H9 (cell line): ENCODE results near the gene FOXG1. TPM values are rescaled to one million over a fixed set of nuclear protein-coding genes. Genes with fewer than 3 reads are reported as not detected.

Experiments
- DNase-seq: peaks from one replicate; pipeline ENCODE4 v3.0.0-alpha.2; 2017
- H2AFZ ChIP-seq: one replicate; pipeline ENCODE4 v1.6.1; 2013; ENCODE audit warnings: mild to moderate bottlenecking, low read length, control low read depth, moderate library complexity
- H2AK5ac ChIP-seq: 2 replicates; pipeline ENCODE4 v1.6.1; 2013; ENCODE audit warnings: low read length, control low read depth, mixed read lengths; ENCODE audit not compliant: insufficient read length
- H2BK120ac ChIP-seq: one replicate; pipeline ENCODE4 v1.6.1; 2013; ENCODE audit warnings: low read depth, mild to moderate bottlenecking, low read length, control low read depth, inconsistent platforms; ENCODE audit not compliant: poor library complexity, severe bottlenecking
- H2BK12ac ChIP-seq: 2 replicates; pipeline ENCODE4 v1.6.1; 2013; ENCODE audit warnings: low read length, control low read depth, mixed read lengths, low read depth; ENCODE audit not compliant: insufficient read length
- H2BK15ac ChIP-seq: 2 replicates; pipeline ENCODE4 v1.6.1; 2013; ENCODE audit warnings: low read depth, low read length, control low read depth
- H2BK20ac ChIP-seq: one replicate; pipeline ENCODE4 v1.6.1; 2013; ENCODE audit warnings: low read depth, mild to moderate bottlenecking, low read length, control low read depth, inconsistent platforms; ENCODE audit not compliant: poor library complexity, severe bottlenecking
- H2BK5ac ChIP-seq: 2 replicates; pipeline ENCODE4 v1.6.1; 2013; ENCODE audit warnings: low read length, control low read depth, mixed read lengths; ENCODE audit not compliant: insufficient read length
- H3K14ac ChIP-seq: 2 replicates; pipeline ENCODE4 v1.6.1; 2013; ENCODE audit warnings: low read length, control low read depth; ENCODE audit not compliant: insufficient read depth
- H3K18ac ChIP-seq: 2 replicates; pipeline ENCODE4 v1.6.1; 2013; ENCODE audit warnings: low read depth, mild to moderate bottlenecking, mixed read lengths, low read length, control low read depth; ENCODE audit not compliant: insufficient read length
- H3K23ac ChIP-seq: 2 replicates; pipeline ENCODE4 v1.6.1; 2013; ENCODE audit warnings: low read length, control low read depth, mixed read lengths, low read depth; ENCODE audit not compliant: insufficient read length
- H3K23me2 ChIP-seq: 2 replicates; pipeline ENCODE4 v1.6.1; 2013; ENCODE audit warnings: low read depth, mild to moderate bottlenecking, mixed read lengths, low read length, control low read depth; ENCODE audit not compliant: insufficient read length, poor library complexity, severe bottlenecking
- H3K27ac ChIP-seq: 2 replicates; pipeline ENCODE4 v1.5.1; 2013; ENCODE audit warnings: low read length, control low read depth, mixed read lengths, low read depth; ENCODE audit not compliant: insufficient read length
- H3K27me3 ChIP-seq: 2 replicates; pipeline ENCODE4 v1.6.1; 2013; ENCODE audit warnings: low read length, control low read depth, inconsistent platforms; ENCODE audit not compliant: insufficient read depth
- H3K4ac ChIP-seq: 2 replicates; pipeline ENCODE4 v1.6.1; 2013; ENCODE audit warnings: low read depth, mild to moderate bottlenecking, control low read depth, inconsistent platforms, low read length, moderate library complexity
- H3K4me1 ChIP-seq: 2 replicates; pipeline ENCODE4 v1.6.1; 2013; ENCODE audit warnings: low read length, control low read depth, inconsistent platforms; ENCODE audit not compliant: insufficient read depth
- H3K4me2 ChIP-seq: 2 replicates; pipeline ENCODE4 v1.6.1; 2013; ENCODE audit warnings: low read length, control low read depth, mixed read lengths; ENCODE audit not compliant: insufficient read length, insufficient read depth
- H3K56ac ChIP-seq: 2 replicates; pipeline ENCODE4 v1.6.1; 2013; ENCODE audit warnings: low read depth, mild to moderate bottlenecking, mixed read lengths, low read length, control low read depth; ENCODE audit not compliant: insufficient read length
- H3K79me1 ChIP-seq: 2 replicates; pipeline ENCODE4 v1.6.1; 2013; ENCODE audit warnings: low read depth, mild to moderate bottlenecking, moderate library complexity, low read length, control low read depth, inconsistent platforms; ENCODE audit not compliant: insufficient read depth, poor library complexity, severe bottlenecking
- H3K79me2 ChIP-seq: 2 replicates; pipeline ENCODE4 v1.6.1; 2013; ENCODE audit warnings: low read length, control low read depth, inconsistent platforms; ENCODE audit not compliant: insufficient read depth
- H3K9ac ChIP-seq: 2 replicates; pipeline ENCODE4 v1.6.1; 2013; ENCODE audit warnings: low read length, control low read depth, mixed read lengths; ENCODE audit not compliant: insufficient read length; ENCODE audit errors: extremely low read depth
- H3K9me3 ChIP-seq: one replicate; pipeline ENCODE4 v1.6.1; 2013; ENCODE audit warnings: low read depth, low read length, inconsistent platforms; ENCODE audit not compliant: control insufficient read depth
- H3T11ph ChIP-seq: one replicate; pipeline ENCODE4 v1.6.1; 2013; ENCODE audit warnings: mild to moderate bottlenecking, low read length, control low read depth, inconsistent platforms
- H4K20me1 ChIP-seq: one replicate; pipeline ENCODE4 v1.6.1; 2013; ENCODE audit not compliant: control insufficient read depth, insufficient read length, insufficient read depth
- H4K5ac ChIP-seq: 2 replicates; pipeline ENCODE4 v1.6.1; 2013; ENCODE audit warnings: low read depth, mild to moderate bottlenecking, mixed read lengths, low read length, control low read depth; ENCODE audit not compliant: insufficient read length
- H4K8ac ChIP-seq: replicated peaks from 2 replicates; pipeline ENCODE4 v1.6.1; 2013; ENCODE audit warnings: low read length, control low read depth, mixed read lengths, low read depth; ENCODE audit not compliant: insufficient read length
- H4K91ac ChIP-seq: 2 replicates; pipeline ENCODE4 v1.6.1; 2013; ENCODE audit warnings: low read depth, mild to moderate bottlenecking, moderate library complexity, mixed read lengths, low read length, control low read depth; ENCODE audit not compliant: insufficient read length
- H3K27ac Mint-ChIP-seq, 3 experiments: 2 replicates in 2 of 3; 3 replicates in 1 of 3; pipeline ENCODE4 v1.8.0; 2020 to 2021; ENCODE audit warnings: mixed read lengths in 3 of 3, mild to moderate bottlenecking in 1 of 3, moderate library complexity in 1 of 3
- H3K27me3 Mint-ChIP-seq: 2 replicates; pipeline ENCODE4 v1.8.0; 2021; ENCODE audit warnings: low read depth, mild to moderate bottlenecking, moderate library complexity, mixed read lengths
- H3K36me3 Mint-ChIP-seq, 3 experiments: 2 replicates in 2 of 3; 3 replicates in 1 of 3; pipeline ENCODE4 v1.8.0; 2020 to 2021; ENCODE audit warnings: low read depth in 3 of 3, mixed read lengths in 3 of 3; ENCODE audit not compliant: insufficient read depth in 1 of 3
- H3K4me1 Mint-ChIP-seq, 2 experiments: 2 replicates each; pipeline ENCODE4 v1.8.0; 2020; ENCODE audit warnings: mixed read lengths in 2 of 2
- H3K4me3 Mint-ChIP-seq, 2 experiments: 2 replicates in 1 of 2; 3 replicates in 1 of 2; pipeline ENCODE4 v1.8.0; 2020 to 2021; ENCODE audit warnings: mild to moderate bottlenecking in 2 of 2, mixed read lengths in 2 of 2, moderate library complexity in 1 of 2
- H3K9me3 Mint-ChIP-seq, 2 experiments: 2 replicates in 1 of 2; 3 replicates in 1 of 2; pipeline ENCODE4 v1.8.0; 2020; ENCODE audit warnings: mild to moderate bottlenecking in 2 of 2, mixed read lengths in 2 of 2, moderate library complexity in 1 of 2
- CTCF ChIP-seq: fragments of 200-600 bp; sonication (generic); conservative IDR thresholded peaks from 3 replicates; pipeline ENCODE4 v1.8.0; 2021; ENCODE audit warnings: antibody characterized with exemption, mild to moderate bottlenecking
- WGBS: extraction: QIAGEN DNeasy Blood & Tissue Kit; methylation state at CpG from one replicate; pipeline ENCODE4 v1.1.7; 2013; ENCODE audit warnings: missing lambda C conversion rate, low lambda C conversion rate, mixed read lengths; ENCODE audit not compliant: insufficient read length; ENCODE audit errors: extremely low coverage; 5-methylcytosine and 5-hydroxymethylcytosine counted together
- total RNA-seq: library from RNA; stranded (reverse); gene quantifications from 2 replicates; pipeline ENCODE4 v1.2.1, GENCODE V29; 2021

The FOXG1 gene
- total RNA-seq, 1 experiment from 2014 or later: 0.11 TPM

- no peak overlapping the region for H4K8ac ChIP-seq
- H3K4me2 ChIP-seq: peak overlapping the region; percentile 53
- H3K18ac ChIP-seq: no peak overlapping the region
- H3K23me2 ChIP-seq: peaks cover 10% of the 10 kb centered on the region
- no peak overlapping the region for H2BK12ac ChIP-seq
- no peak overlapping the region for H3K14ac ChIP-seq
- no peak for TF ChIP-seq CTCF
- no peak overlapping the region for H3K27ac Mint-ChIP-seq
- no peak overlapping the region for H3K23ac ChIP-seq
- peak overlapping the region in 1 of 2 experiments; percentile 42; a peak in 3 of 5 replicates for H3K4me3 Mint-ChIP-seq
- no peaks in the 10 kb centered on the region for H3K9me3 ChIP-seq
- no peak overlapping the region for H4K5ac ChIP-seq
- H3K27ac ChIP-seq: no peak overlapping the region
- no peak overlapping the region for H2BK5ac ChIP-seq
- H3K27me3 Mint-ChIP-seq: peaks cover 100% of the 10 kb centered on the region
- no peak overlapping the region for H3K56ac ChIP-seq
- H3K4me1 Mint-ChIP-seq: peaks cover 13 to 50% of the 10 kb centered on the region in 2 experiments
- no peaks in the 10 kb centered on the region for H4K20me1 ChIP-seq
- H2AFZ ChIP-seq: no peak overlapping the region
- DNase-seq: peak; percentile 49
- H3K27me3 ChIP-seq: peaks cover 47% of the 10 kb centered on the region
- H3K36me3 Mint-ChIP-seq: no peaks in the 10 kb centered on the region; a peak in 1 of 7 replicates
- no peaks in the 10 kb centered on the region for H3K79me1 ChIP-seq
- WGBS: no CpG with 5 or more reads among the region's 28 CpGs
- H3K79me2 ChIP-seq: no peaks in the 10 kb centered on the region
- H2AK5ac ChIP-seq: no peak overlapping the region
- no peak overlapping the region for H4K91ac ChIP-seq
- no peak overlapping the region for H3T11ph ChIP-seq
- no peak overlapping the region for H3K9ac ChIP-seq
- H3K9me3 Mint-ChIP-seq: peaks cover 0 to 6% of the 10 kb centered on the region in 2 experiments; a peak in 2 of 5 replicates
- no peak overlapping the region for H2BK15ac ChIP-seq
- no peak overlapping the region for H2BK120ac ChIP-seq
- H2BK20ac ChIP-seq: no peak overlapping the region
- H3K4ac ChIP-seq: no peak overlapping the region
- H3K4me1 ChIP-seq: peaks cover 11% of the 10 kb centered on the region
Observed at GRCh38 chr14:28778138-28779117, 11.8 kb downstream of the FOXG1 start.
